H9 (cell line): ENCODE data around the gene TMCC1. TPM values are rescaled to one million over a fixed set of nuclear protein-coding genes. Genes with fewer than 3 reads are reported as not detected.
"Not testable (repeated sequence)": the region's sequence is repeated elsewhere in the genome, so short reads cannot be mapped to it uniquely, and the experiment has no call there.

Experiments
- DNase-seq: peaks from one replicate; pipeline ENCODE4 v3.0.0-alpha.2; 2017
- H2AFZ ChIP-seq: one replicate; pipeline ENCODE4 v1.6.1; 2013; ENCODE audit warnings: mild to moderate bottlenecking, low read length, control low read depth, moderate library complexity
- H2AK5ac ChIP-seq: 2 replicates; pipeline ENCODE4 v1.6.1; 2013; ENCODE audit warnings: low read length, control low read depth, mixed read lengths; ENCODE audit not compliant: insufficient read length
- H2BK120ac ChIP-seq: one replicate; pipeline ENCODE4 v1.6.1; 2013; ENCODE audit warnings: low read depth, mild to moderate bottlenecking, low read length, control low read depth, inconsistent platforms; ENCODE audit not compliant: poor library complexity, severe bottlenecking
- H2BK12ac ChIP-seq: 2 replicates; pipeline ENCODE4 v1.6.1; 2013; ENCODE audit warnings: low read length, control low read depth, mixed read lengths, low read depth; ENCODE audit not compliant: insufficient read length
- H2BK15ac ChIP-seq: 2 replicates; pipeline ENCODE4 v1.6.1; 2013; ENCODE audit warnings: low read depth, low read length, control low read depth
- H2BK20ac ChIP-seq: one replicate; pipeline ENCODE4 v1.6.1; 2013; ENCODE audit warnings: low read depth, mild to moderate bottlenecking, low read length, control low read depth, inconsistent platforms; ENCODE audit not compliant: poor library complexity, severe bottlenecking
- H2BK5ac ChIP-seq: 2 replicates; pipeline ENCODE4 v1.6.1; 2013; ENCODE audit warnings: low read length, control low read depth, mixed read lengths; ENCODE audit not compliant: insufficient read length
- H3K14ac ChIP-seq: 2 replicates; pipeline ENCODE4 v1.6.1; 2013; ENCODE audit warnings: low read length, control low read depth; ENCODE audit not compliant: insufficient read depth
- H3K18ac ChIP-seq: 2 replicates; pipeline ENCODE4 v1.6.1; 2013; ENCODE audit warnings: low read depth, mild to moderate bottlenecking, mixed read lengths, low read length, control low read depth; ENCODE audit not compliant: insufficient read length
- H3K23ac ChIP-seq: 2 replicates; pipeline ENCODE4 v1.6.1; 2013; ENCODE audit warnings: low read length, control low read depth, mixed read lengths, low read depth; ENCODE audit not compliant: insufficient read length
- H3K23me2 ChIP-seq: 2 replicates; pipeline ENCODE4 v1.6.1; 2013; ENCODE audit warnings: low read depth, mild to moderate bottlenecking, mixed read lengths, low read length, control low read depth; ENCODE audit not compliant: insufficient read length, poor library complexity, severe bottlenecking
- H3K27ac ChIP-seq: 2 replicates; pipeline ENCODE4 v1.5.1; 2013; ENCODE audit warnings: low read length, control low read depth, mixed read lengths, low read depth; ENCODE audit not compliant: insufficient read length
- H3K27me3 ChIP-seq: 2 replicates; pipeline ENCODE4 v1.6.1; 2013; ENCODE audit warnings: low read length, control low read depth, inconsistent platforms; ENCODE audit not compliant: insufficient read depth
- H3K4ac ChIP-seq: 2 replicates; pipeline ENCODE4 v1.6.1; 2013; ENCODE audit warnings: low read depth, mild to moderate bottlenecking, control low read depth, inconsistent platforms, low read length, moderate library complexity
- H3K4me1 ChIP-seq: 2 replicates; pipeline ENCODE4 v1.6.1; 2013; ENCODE audit warnings: low read length, control low read depth, inconsistent platforms; ENCODE audit not compliant: insufficient read depth
- H3K4me2 ChIP-seq: 2 replicates; pipeline ENCODE4 v1.6.1; 2013; ENCODE audit warnings: low read length, control low read depth, mixed read lengths; ENCODE audit not compliant: insufficient read length, insufficient read depth
- H3K56ac ChIP-seq: 2 replicates; pipeline ENCODE4 v1.6.1; 2013; ENCODE audit warnings: low read depth, mild to moderate bottlenecking, mixed read lengths, low read length, control low read depth; ENCODE audit not compliant: insufficient read length
- H3K79me1 ChIP-seq: 2 replicates; pipeline ENCODE4 v1.6.1; 2013; ENCODE audit warnings: low read depth, mild to moderate bottlenecking, moderate library complexity, low read length, control low read depth, inconsistent platforms; ENCODE audit not compliant: insufficient read depth, poor library complexity, severe bottlenecking
- H3K79me2 ChIP-seq: 2 replicates; pipeline ENCODE4 v1.6.1; 2013; ENCODE audit warnings: low read length, control low read depth, inconsistent platforms; ENCODE audit not compliant: insufficient read depth
- H3K9ac ChIP-seq: 2 replicates; pipeline ENCODE4 v1.6.1; 2013; ENCODE audit warnings: low read length, control low read depth, mixed read lengths; ENCODE audit not compliant: insufficient read length; ENCODE audit errors: extremely low read depth
- H3K9me3 ChIP-seq: one replicate; pipeline ENCODE4 v1.6.1; 2013; ENCODE audit warnings: low read depth, low read length, inconsistent platforms; ENCODE audit not compliant: control insufficient read depth
- H3T11ph ChIP-seq: one replicate; pipeline ENCODE4 v1.6.1; 2013; ENCODE audit warnings: mild to moderate bottlenecking, low read length, control low read depth, inconsistent platforms
- H4K20me1 ChIP-seq: one replicate; pipeline ENCODE4 v1.6.1; 2013; ENCODE audit not compliant: control insufficient read depth, insufficient read length, insufficient read depth
- H4K5ac ChIP-seq: 2 replicates; pipeline ENCODE4 v1.6.1; 2013; ENCODE audit warnings: low read depth, mild to moderate bottlenecking, mixed read lengths, low read length, control low read depth; ENCODE audit not compliant: insufficient read length
- H4K8ac ChIP-seq: replicated peaks from 2 replicates; pipeline ENCODE4 v1.6.1; 2013; ENCODE audit warnings: low read length, control low read depth, mixed read lengths, low read depth; ENCODE audit not compliant: insufficient read length
- H4K91ac ChIP-seq: 2 replicates; pipeline ENCODE4 v1.6.1; 2013; ENCODE audit warnings: low read depth, mild to moderate bottlenecking, moderate library complexity, mixed read lengths, low read length, control low read depth; ENCODE audit not compliant: insufficient read length
- H3K27ac Mint-ChIP-seq, 3 experiments: 2 replicates in 2 of 3; 3 replicates in 1 of 3; pipeline ENCODE4 v1.8.0; 2020 to 2021; ENCODE audit warnings: mixed read lengths in 3 of 3, mild to moderate bottlenecking in 1 of 3, moderate library complexity in 1 of 3
- H3K27me3 Mint-ChIP-seq: 2 replicates; pipeline ENCODE4 v1.8.0; 2021; ENCODE audit warnings: low read depth, mild to moderate bottlenecking, moderate library complexity, mixed read lengths
- H3K36me3 Mint-ChIP-seq, 3 experiments: 2 replicates in 2 of 3; 3 replicates in 1 of 3; pipeline ENCODE4 v1.8.0; 2020 to 2021; ENCODE audit warnings: low read depth in 3 of 3, mixed read lengths in 3 of 3; ENCODE audit not compliant: insufficient read depth in 1 of 3
- H3K4me1 Mint-ChIP-seq, 2 experiments: 2 replicates each; pipeline ENCODE4 v1.8.0; 2020; ENCODE audit warnings: mixed read lengths in 2 of 2
- H3K4me3 Mint-ChIP-seq, 2 experiments: 2 replicates in 1 of 2; 3 replicates in 1 of 2; pipeline ENCODE4 v1.8.0; 2020 to 2021; ENCODE audit warnings: mild to moderate bottlenecking in 2 of 2, mixed read lengths in 2 of 2, moderate library complexity in 1 of 2
- H3K9me3 Mint-ChIP-seq, 2 experiments: 2 replicates in 1 of 2; 3 replicates in 1 of 2; pipeline ENCODE4 v1.8.0; 2020; ENCODE audit warnings: mild to moderate bottlenecking in 2 of 2, mixed read lengths in 2 of 2, moderate library complexity in 1 of 2
- WGBS: extraction: QIAGEN DNeasy Blood & Tissue Kit; methylation state at CpG from one replicate; pipeline ENCODE4 v1.1.7; 2013; ENCODE audit warnings: missing lambda C conversion rate, low lambda C conversion rate, mixed read lengths; ENCODE audit not compliant: insufficient read length; ENCODE audit errors: extremely low coverage; 5-methylcytosine and 5-hydroxymethylcytosine counted together
- total RNA-seq: library from RNA; stranded (reverse); gene quantifications from 2 replicates; pipeline ENCODE4 v1.2.1, GENCODE V29; 2021
- TF ChIP-seq, protein P1 (sequence below): fragments of 200-600 bp; sonication (generic); conservative IDR thresholded peaks from 3 replicates; pipeline ENCODE4 v1.8.0; 2021; ENCODE audit warnings: antibody characterized with exemption, mild to moderate bottlenecking

Gene TMCC1
- total RNA-seq, 1 experiment from 2014 or later, result 24.4 TPM

- Mint-ChIP-seq H3K27me3 (no peaks in the 10 kb centered on the region), H3K36me3 (peaks cover 33 to 38% (median 33%) of the 10 kb centered on the region in 3 experiments), H3K27ac (no peak overlapping the region), H3K9me3 (peaks cover 34% of the 10 kb centered on the region in 2 experiments), H3K4me1 (peaks cover 38 to 48% of the 10 kb centered on the region in 2 experiments), H3K4me3 (no peak overlapping the region)
- H2BK20ac ChIP-seq, result no peak overlapping the region
- H2BK12ac ChIP-seq, result no peak overlapping the region
- H3K79me1 ChIP-seq, result no peaks in the 10 kb centered on the region
- H3K56ac ChIP-seq, result no peak overlapping the region
- no peak overlapping the region for H3K4me2 ChIP-seq
- peaks cover 8% of the 10 kb centered on the region for H3K9me3 ChIP-seq
- WGBS, result no CpG with 5 or more reads among the region's 6 CpGs
- no peaks in the 10 kb centered on the region for H3K79me2 ChIP-seq
- H2AK5ac ChIP-seq, result no peak overlapping the region
- peaks cover 3% of the 10 kb centered on the region; the same call in 1 of the 2 replicates for H3K4me1 ChIP-seq
- H2BK120ac ChIP-seq, result no peak overlapping the region
- no peak overlapping the region for H3K18ac ChIP-seq
- no peaks in the 10 kb centered on the region for H4K20me1 ChIP-seq
- no peaks in the 10 kb centered on the region for H3K23me2 ChIP-seq
- H2BK15ac ChIP-seq, result no peak overlapping the region
- TF ChIP-seq, protein P1, sequence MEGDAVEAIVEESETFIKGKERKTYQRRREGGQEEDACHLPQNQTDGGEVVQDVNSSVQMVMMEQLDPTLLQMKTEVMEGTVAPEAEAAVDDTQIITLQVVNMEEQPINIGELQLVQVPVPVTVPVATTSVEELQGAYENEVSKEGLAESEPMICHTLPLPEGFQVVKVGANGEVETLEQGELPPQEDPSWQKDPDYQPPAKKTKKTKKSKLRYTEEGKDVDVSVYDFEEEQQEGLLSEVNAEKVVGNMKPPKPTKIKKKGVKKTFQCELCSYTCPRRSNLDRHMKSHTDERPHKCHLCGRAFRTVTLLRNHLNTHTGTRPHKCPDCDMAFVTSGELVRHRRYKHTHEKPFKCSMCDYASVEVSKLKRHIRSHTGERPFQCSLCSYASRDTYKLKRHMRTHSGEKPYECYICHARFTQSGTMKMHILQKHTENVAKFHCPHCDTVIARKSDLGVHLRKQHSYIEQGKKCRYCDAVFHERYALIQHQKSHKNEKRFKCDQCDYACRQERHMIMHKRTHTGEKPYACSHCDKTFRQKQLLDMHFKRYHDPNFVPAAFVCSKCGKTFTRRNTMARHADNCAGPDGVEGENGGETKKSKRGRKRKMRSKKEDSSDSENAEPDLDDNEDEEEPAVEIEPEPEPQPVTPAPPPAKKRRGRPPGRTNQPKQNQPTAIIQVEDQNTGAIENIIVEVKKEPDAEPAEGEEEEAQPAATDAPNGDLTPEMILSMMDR, result no peak
- no peak overlapping the region for H2AFZ ChIP-seq
- H4K91ac ChIP-seq, result no peak overlapping the region
- DNase-seq, result no peak
- no peak overlapping the region for H4K5ac ChIP-seq
- no peak overlapping the region for H3K4ac ChIP-seq
- H3K27me3 ChIP-seq, result no peaks in the 10 kb centered on the region
- no peak overlapping the region for H3T11ph ChIP-seq
- no peak overlapping the region for H3K27ac ChIP-seq
- H2BK5ac ChIP-seq, result no peak overlapping the region
- H3K9ac ChIP-seq, result no peak overlapping the region
- H3K23ac ChIP-seq, result no peak overlapping the region
- H3K14ac ChIP-seq, result no peak overlapping the region
- no peak overlapping the region for H4K8ac ChIP-seq
Measured at GRCh38 chr3:129697229-129697969, 196.1 kb downstream of the TMCC1 start.

- not testable (repeated sequence) for DNase-seq, H3K56ac ChIP-seq, H4K20me1 ChIP-seq, H3K79me2 ChIP-seq, H3T11ph ChIP-seq, H3K4me1 ChIP-seq, H2AK5ac ChIP-seq, H2BK15ac ChIP-seq, H3K27me3 Mint-ChIP-seq, H2AFZ ChIP-seq, H2BK20ac ChIP-seq, H3K9ac ChIP-seq, H3K27ac Mint-ChIP-seq, H3K4me3 Mint-ChIP-seq, H4K5ac ChIP-seq, H3K27ac ChIP-seq, H3K23me2 ChIP-seq, H3K23ac ChIP-seq, H3K18ac ChIP-seq, H2BK5ac ChIP-seq, H3K4ac ChIP-seq, H4K8ac ChIP-seq, H2BK120ac ChIP-seq, H3K14ac ChIP-seq, H2BK12ac ChIP-seq, H4K91ac ChIP-seq, H3K79me1 ChIP-seq, H3K27me3 ChIP-seq, H3K9me3 ChIP-seq, H3K4me2 ChIP-seq
- peaks cover 33 to 38% (median 33%) of the 10 kb centered on the region in 3 experiments for H3K36me3 Mint-ChIP-seq
- peaks cover 36 to 47% of the 10 kb centered on the region in 2 experiments for H3K4me1 Mint-ChIP-seq
- WGBS, result no CpG with 5 or more reads among the region's 2 CpGs
- H3K9me3 Mint-ChIP-seq, result peaks cover 34% of the 10 kb centered on the region in 2 experiments
Measured at GRCh38 chr3:129696430-129696829, 197.1 kb downstream of the TMCC1 start.
